GM12875 (cell line): ENCODE data around the gene IL4.
"Not testable (repeated sequence)": the region's sequence is repeated elsewhere in the genome, so short reads cannot be mapped to it uniquely, and the experiment has no call there.

Experiments
- H3K4me3 ChIP-seq: one replicate; pipeline ENCODE4 v1.5.1; 2011; ENCODE audit warnings: low read depth, low read length, control low read depth
- TF ChIP-seq, protein P1 (sequence below): IDR thresholded peaks from 2 replicates; pipeline ENCODE4 v1.5.1; 2011; ENCODE audit warnings: low read depth, mild to moderate bottlenecking, control low read depth, inconsistent platforms, low read length, moderate library complexity, borderline replicate concordance; ENCODE audit not compliant: insufficient read depth

The IL4 gene

GRCh38 chr5:132673939-132674630 is at the start of gene IL4:
IL4 (plus strand) TSS chr5:132673989; CDS start chr5:132674051, 62 bp downstream.
- H3K4me3 ChIP-seq = peak within 1 kb of the TSS; percentile 52
- TF ChIP-seq, protein P1, sequence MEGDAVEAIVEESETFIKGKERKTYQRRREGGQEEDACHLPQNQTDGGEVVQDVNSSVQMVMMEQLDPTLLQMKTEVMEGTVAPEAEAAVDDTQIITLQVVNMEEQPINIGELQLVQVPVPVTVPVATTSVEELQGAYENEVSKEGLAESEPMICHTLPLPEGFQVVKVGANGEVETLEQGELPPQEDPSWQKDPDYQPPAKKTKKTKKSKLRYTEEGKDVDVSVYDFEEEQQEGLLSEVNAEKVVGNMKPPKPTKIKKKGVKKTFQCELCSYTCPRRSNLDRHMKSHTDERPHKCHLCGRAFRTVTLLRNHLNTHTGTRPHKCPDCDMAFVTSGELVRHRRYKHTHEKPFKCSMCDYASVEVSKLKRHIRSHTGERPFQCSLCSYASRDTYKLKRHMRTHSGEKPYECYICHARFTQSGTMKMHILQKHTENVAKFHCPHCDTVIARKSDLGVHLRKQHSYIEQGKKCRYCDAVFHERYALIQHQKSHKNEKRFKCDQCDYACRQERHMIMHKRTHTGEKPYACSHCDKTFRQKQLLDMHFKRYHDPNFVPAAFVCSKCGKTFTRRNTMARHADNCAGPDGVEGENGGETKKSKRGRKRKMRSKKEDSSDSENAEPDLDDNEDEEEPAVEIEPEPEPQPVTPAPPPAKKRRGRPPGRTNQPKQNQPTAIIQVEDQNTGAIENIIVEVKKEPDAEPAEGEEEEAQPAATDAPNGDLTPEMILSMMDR = no peak

GRCh38 chr5:132627470-132627869 is 46.3 kb upstream of the IL4 start:
- TF ChIP-seq, protein P1 = no peak
- no peak overlapping the region for H3K4me3 ChIP-seq

DNA sequence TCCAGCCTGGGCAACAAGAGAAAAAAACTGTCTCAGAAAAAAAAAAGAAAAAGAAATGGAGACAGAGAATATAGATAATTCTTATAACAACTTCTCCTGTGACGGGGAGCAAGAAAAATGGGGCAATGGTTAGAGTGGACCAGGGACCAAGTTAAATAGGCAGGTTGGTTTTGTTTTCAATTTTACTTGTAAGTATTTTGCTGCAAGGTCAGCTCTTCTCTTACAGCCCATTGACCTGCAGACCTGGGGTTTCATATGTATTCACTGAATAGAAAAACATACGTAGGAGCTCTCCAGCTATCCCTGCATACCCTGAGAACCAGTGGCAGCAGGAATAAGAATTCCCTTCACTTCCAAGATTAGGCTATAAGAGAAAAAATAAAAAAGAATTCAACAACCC is 45.0 kb upstream of the IL4 start:
- TF ChIP-seq, protein P1 = no peak

GRCh38 chr5:132629230-132629944 is 44.4 kb upstream of the IL4 start:
- TF ChIP-seq, protein P1 = no peak
- no peak overlapping the region for H3K4me3 ChIP-seq

More for the DNA sequence above, 45.0 kb upstream of the IL4 start:
- H3K4me3 ChIP-seq = no peak overlapping the region

- H3K4me3 ChIP-seq = not testable (repeated sequence)
Observed at GRCh38 chr5:132633587-132633986, 40.2 kb upstream of the IL4 start.

- no peak overlapping the region for H3K4me3 ChIP-seq
- TF ChIP-seq, protein P1 = no peak
Observed at GRCh38 chr5:132635873-132636272, 37.9 kb upstream of the IL4 start.

DNA sequence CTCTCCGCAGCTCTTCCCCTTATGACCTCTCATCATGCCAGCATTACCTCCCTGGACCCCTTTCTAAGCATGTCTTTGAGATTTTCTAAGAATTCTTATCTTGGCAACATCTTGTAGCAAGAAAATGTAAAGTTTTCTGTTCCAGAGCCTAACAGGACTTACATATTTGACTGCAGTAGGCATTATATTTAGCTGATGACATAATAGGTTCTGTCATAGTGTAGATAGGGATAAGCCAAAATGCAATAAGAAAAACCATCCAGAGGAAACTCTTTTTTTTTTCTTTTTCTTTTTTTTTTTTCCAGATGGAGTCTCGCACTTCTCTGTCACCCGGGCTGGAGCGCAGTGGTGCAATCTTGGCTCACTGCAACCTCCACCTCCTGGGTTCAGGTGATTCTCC is 36.5 kb upstream of the IL4 start:
- no peak overlapping the region for H3K4me3 ChIP-seq
- TF ChIP-seq, protein P1 = no peak
